NCI-H460 (cell line): Measurements from ENCODE around the gene CHRNE. TPM values are rescaled to one million over a fixed set of nuclear protein-coding genes. Genes with fewer than 3 reads are reported as not detected.
"Not testable (repeated sequence)": the region's sequence is repeated elsewhere in the genome, so short reads cannot be mapped to it uniquely, and the experiment has no call there.

ENCODE experiments used
- DNase-seq: peaks from one replicate; pipeline ENCODE4 v3.0.0-alpha.2; 2016; ENCODE audit warnings: low read depth; ENCODE audit errors: extremely low read depth
- total RNA-seq: library from RNA; depleted of rRNA; stranded (reverse); fragments of >200 nt; shearing (Covaris generic); gene quantifications from 2 replicates; pipeline ENCODE4 v1.2.3, GENCODE V29; 2014; rRNA removed

Gene CHRNE
- total RNA-seq, 1 experiment from 2014 or later = not detected

GRCh38 chr17:4857347-4857746 lies 45.6 kb downstream of the CHRNE start:
- not testable (repeated sequence) for DNase-seq

GRCh38 chr17:4856937-4857314 lies 46.0 kb downstream of the CHRNE start:
- no peak for DNase-seq

GRCh38 chr17:4856271-4856936 lies 46.5 kb downstream of the CHRNE start:
- DNase-seq = no peak

GRCh38 chr17:4854111-4854681 lies 48.7 kb downstream of the CHRNE start:
- no peak for DNase-seq

- no peak for DNase-seq
These were observed 49.7 kb downstream of the CHRNE start for GRCh38 chr17:4853208-4853671.

- DNase-seq = no peak
These were observed 50.2 kb downstream of the CHRNE start for GRCh38 chr17:4852567-4853207.

- no peak for DNase-seq
These were observed 51.8 kb downstream of the CHRNE start for GRCh38 chr17:4851084-4851483.

GRCh38 chr17:4850246-4850645 lies 52.7 kb downstream of the CHRNE start:
- DNase-seq = no peak

- DNase-seq = no peak
These were observed 53.8 kb downstream of the CHRNE start for GRCh38 chr17:4849011-4849536.

Other genes with a start within 250 kb of the CHRNE start
- 58.2 and 61.8 TPM in 2 replicates for gene PELP1, start 199.0 kb downstream of the CHRNE start, total RNA-seq
- 28.8 and 32.9 TPM in 2 replicates for gene ARRB2, start 192.5 kb downstream of the CHRNE start, total RNA-seq
- 21.8 and 24.3 TPM in 2 replicates for gene MED11, start 171.7 kb downstream of the CHRNE start, total RNA-seq
- gene ZMYND15, start 163.3 kb downstream of the CHRNE start, total RNA-seq = 0.22 and 0.23 TPM in 2 replicates
- gene CXCL16, start 163.2 kb downstream of the CHRNE start, total RNA-seq = 16.2 and 18.0 TPM in 2 replicates
- gene TM4SF5, start 131.2 kb downstream of the CHRNE start, total RNA-seq = not detected in 2 replicates
- gene VMO1, start 116.7 kb downstream of the CHRNE start, total RNA-seq = not detected in 2 replicates
- not detected in 2 replicates for gene GLTPD2, start 114.1 kb downstream of the CHRNE start, total RNA-seq
- gene PSMB6, start 106.9 kb downstream of the CHRNE start, total RNA-seq = 141 and 171 TPM in 2 replicates
- gene PLD2, start 95.9 kb downstream of the CHRNE start, total RNA-seq = 9.7 and 14.8 TPM in 2 replicates
- 19.4 and 19.8 TPM in 2 replicates for gene MINK1, start 69.8 kb downstream of the CHRNE start, total RNA-seq
- 0.59 and 0.63 TPM in 2 replicates for gene C17orf107, start 3.6 kb downstream of the CHRNE start, total RNA-seq
- gene GP1BA, start 29.2 kb upstream of the CHRNE start, total RNA-seq = not detected in 2 replicates
- gene SLC25A11, start 36.9 kb upstream of the CHRNE start, total RNA-seq = 53.4 and 54.3 TPM in 2 replicates
- gene RNF167, start 37.2 kb upstream of the CHRNE start, total RNA-seq = 59.5 and 62.7 TPM in 2 replicates
- gene PFN1, start 45.4 kb upstream of the CHRNE start, total RNA-seq = 960 and 1,088 TPM in 2 replicates
- gene ENO3, start 48.0 kb upstream of the CHRNE start, total RNA-seq = 5.4 and 7.5 TPM in 2 replicates
- gene SPAG7, start 64.7 kb upstream of the CHRNE start, total RNA-seq = 56.0 and 57.1 TPM in 2 replicates
- gene CAMTA2, start 84.6 kb upstream of the CHRNE start, total RNA-seq = 54.5 and 59.9 TPM in 2 replicates
- gene INCA1, start 94.4 kb upstream of the CHRNE start, total RNA-seq = not detected in 2 replicates
- gene KIF1C, start 94.9 kb upstream of the CHRNE start, total RNA-seq = 50.3 and 52.6 TPM in 2 replicates
- gene SLC52A1, start 132.3 kb upstream of the CHRNE start, total RNA-seq = 0.12 and 0.35 TPM in 2 replicates
- not detected in 2 replicates for gene ZFP3, start 175.4 kb upstream of the CHRNE start, total RNA-seq
- 15.5 and 17.3 TPM in 2 replicates for gene ZNF232, start 208.8 kb upstream of the CHRNE start, total RNA-seq
- gene USP6, start 212.9 kb upstream of the CHRNE start, total RNA-seq = not detected in 2 replicates